ENCODE measurements around the gene TFPI.

The TFPI gene

DNA sequence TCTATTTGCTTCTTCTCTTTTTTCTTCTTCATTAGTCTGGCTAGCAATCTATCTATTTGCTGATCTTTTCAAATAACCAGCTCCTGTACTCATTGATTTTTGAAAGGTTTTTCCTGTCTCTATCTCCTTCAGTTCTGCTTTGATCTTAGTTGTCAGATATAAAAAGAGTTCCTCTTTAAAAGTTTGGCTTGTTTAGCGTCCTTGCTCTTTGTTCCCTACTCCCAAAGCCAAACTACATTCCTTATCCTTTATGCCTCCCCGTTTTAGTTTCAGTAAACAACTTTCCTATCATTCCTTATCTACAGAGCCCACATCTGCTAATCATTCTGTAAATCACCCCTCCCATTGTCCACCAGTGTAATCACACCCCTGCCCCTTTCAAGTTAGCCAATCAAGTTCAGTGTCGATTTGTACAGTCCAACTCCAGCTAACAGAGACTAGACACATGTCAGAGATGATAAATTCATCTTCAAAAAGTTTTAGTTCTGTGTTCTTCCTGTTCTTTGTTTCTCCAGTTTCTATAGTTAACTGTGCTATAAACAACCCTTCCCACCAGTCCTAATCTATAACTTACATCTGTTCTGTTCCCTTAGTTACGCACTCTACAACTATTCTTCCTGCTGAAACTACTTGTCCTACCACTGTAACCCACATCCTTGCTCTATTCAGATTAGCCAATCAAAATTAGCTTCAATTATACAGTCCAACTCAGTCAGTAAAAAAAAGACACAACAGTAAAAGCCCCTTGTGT is 44.4 kb downstream of the TFPI start:
- Histone ChIP-seq H3K9me3 (ENCODE audit: control insufficient read depth, low read length) (no peaks in the 10 kb centered on the region), H3K4me1 (ENCODE audit: control insufficient read depth, insufficient read depth, low read length) (peaks cover 7% of the 10 kb centered on the region), H3K9ac (ENCODE audit: low read length) (no peak overlapping the region), H3K4me3 (ENCODE audit: low read length) (no peak overlapping the region), H3K36me3 (ENCODE audit: control insufficient read depth, insufficient read depth, low read length) (no peaks in the 10 kb centered on the region), H3K27me3 (ENCODE audit: control insufficient read depth, insufficient read depth, low read length) (no peaks in the 10 kb centered on the region)

GRCh38 chr2:187506416-187506815 is 47.8 kb downstream of the TFPI start:
- H3K36me3 ChIP-seq (ENCODE audit: control insufficient read depth, insufficient read depth, low read length): no peaks in the 10 kb centered on the region
- H3K9ac ChIP-seq (ENCODE audit: low read length): no peak overlapping the region
- no peaks in the 10 kb centered on the region for H3K27me3 ChIP-seq (ENCODE audit: control insufficient read depth, insufficient read depth, low read length)
- no peaks in the 10 kb centered on the region for H3K9me3 ChIP-seq (ENCODE audit: control insufficient read depth, low read length)
- no peak overlapping the region for H3K4me3 ChIP-seq (ENCODE audit: low read length)
- peaks cover 7% of the 10 kb centered on the region for H3K4me1 ChIP-seq (ENCODE audit: control insufficient read depth, insufficient read depth, low read length)

GRCh38 chr2:187505065-187505672 is 49.1 kb downstream of the TFPI start:
- Histone ChIP-seq H3K36me3 (ENCODE audit: control insufficient read depth, insufficient read depth, low read length) (no peaks in the 10 kb centered on the region), H3K4me3 (ENCODE audit: low read length) (no peak overlapping the region), H3K27me3 (ENCODE audit: control insufficient read depth, insufficient read depth, low read length) (no peaks in the 10 kb centered on the region), H3K4me1 (ENCODE audit: control insufficient read depth, insufficient read depth, low read length) (peaks cover 10% of the 10 kb centered on the region), H3K9me3 (ENCODE audit: control insufficient read depth, low read length) (no peaks in the 10 kb centered on the region), H3K9ac (ENCODE audit: low read length) (no peak overlapping the region)

- H3K27me3 ChIP-seq (ENCODE audit: control insufficient read depth, insufficient read depth, low read length): no peaks in the 10 kb centered on the region
- H3K4me1 ChIP-seq (ENCODE audit: control insufficient read depth, insufficient read depth, low read length): peaks cover 4% of the 10 kb centered on the region
- no peak overlapping the region for H3K4me3 ChIP-seq (ENCODE audit: low read length)
- no peaks in the 10 kb centered on the region for H3K9me3 ChIP-seq (ENCODE audit: control insufficient read depth, low read length)
- H3K36me3 ChIP-seq (ENCODE audit: control insufficient read depth, insufficient read depth, low read length): no peaks in the 10 kb centered on the region
- H3K9ac ChIP-seq (ENCODE audit: low read length): no peak overlapping the region
Measured at GRCh38 chr2:187504312-187504921, 49.8 kb downstream of the TFPI start.

DNA sequence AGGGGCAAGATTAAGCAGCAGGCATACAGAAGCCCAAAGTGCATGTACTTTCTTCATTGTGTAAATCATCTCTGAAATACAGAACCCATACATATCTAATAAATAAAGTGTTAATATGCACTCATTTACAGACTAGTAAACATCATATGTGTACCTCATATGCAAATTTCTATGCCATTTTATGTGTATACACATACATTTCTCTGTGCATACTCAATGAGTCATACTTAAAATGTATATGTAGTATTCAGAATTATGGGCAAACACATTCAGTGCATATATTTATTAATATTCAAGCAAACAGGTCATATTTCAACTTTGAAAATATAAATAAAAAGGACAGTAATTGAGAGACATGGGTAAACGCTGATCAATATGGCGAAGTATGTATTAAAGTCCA is 50.5 kb downstream of the TFPI start:
- H3K9ac ChIP-seq (ENCODE audit: low read length): no peak overlapping the region

GRCh38 chr2:187502467-187502866 is 51.8 kb downstream of the TFPI start:
- H3K9me3 ChIP-seq (ENCODE audit: control insufficient read depth, low read length): no peaks in the 10 kb centered on the region
- H3K4me3 ChIP-seq (ENCODE audit: low read length): no peak overlapping the region
- H3K27me3 ChIP-seq (ENCODE audit: control insufficient read depth, insufficient read depth, low read length): no peaks in the 10 kb centered on the region
- peaks cover 4% of the 10 kb centered on the region for H3K4me1 ChIP-seq (ENCODE audit: control insufficient read depth, insufficient read depth, low read length)
- no peak overlapping the region for H3K9ac ChIP-seq (ENCODE audit: low read length)
- no peaks in the 10 kb centered on the region for H3K36me3 ChIP-seq (ENCODE audit: control insufficient read depth, insufficient read depth, low read length)

More for the DNA sequence above, 50.5 kb downstream of the TFPI start:
- no peak overlapping the region for H3K4me3 ChIP-seq (ENCODE audit: low read length)
- H3K9me3 ChIP-seq (ENCODE audit: control insufficient read depth, low read length): no peaks in the 10 kb centered on the region
- no peaks in the 10 kb centered on the region for H3K36me3 ChIP-seq (ENCODE audit: control insufficient read depth, insufficient read depth, low read length)
- no peaks in the 10 kb centered on the region for H3K27me3 ChIP-seq (ENCODE audit: control insufficient read depth, insufficient read depth, low read length)
- peaks cover 4% of the 10 kb centered on the region for H3K4me1 ChIP-seq (ENCODE audit: control insufficient read depth, insufficient read depth, low read length)

- peaks cover 4% of the 10 kb centered on the region for H3K4me1 ChIP-seq (ENCODE audit: control insufficient read depth, insufficient read depth, low read length)
- H3K9ac ChIP-seq (ENCODE audit: low read length): no peak overlapping the region
- no peaks in the 10 kb centered on the region for H3K27me3 ChIP-seq (ENCODE audit: control insufficient read depth, insufficient read depth, low read length)
- no peak overlapping the region for H3K4me3 ChIP-seq (ENCODE audit: low read length)
- H3K36me3 ChIP-seq (ENCODE audit: control insufficient read depth, insufficient read depth, low read length): no peaks in the 10 kb centered on the region
- H3K9me3 ChIP-seq (ENCODE audit: control insufficient read depth, low read length): no peaks in the 10 kb centered on the region
Measured at GRCh38 chr2:187500585-187501359, 53.5 kb downstream of the TFPI start.

DNA sequence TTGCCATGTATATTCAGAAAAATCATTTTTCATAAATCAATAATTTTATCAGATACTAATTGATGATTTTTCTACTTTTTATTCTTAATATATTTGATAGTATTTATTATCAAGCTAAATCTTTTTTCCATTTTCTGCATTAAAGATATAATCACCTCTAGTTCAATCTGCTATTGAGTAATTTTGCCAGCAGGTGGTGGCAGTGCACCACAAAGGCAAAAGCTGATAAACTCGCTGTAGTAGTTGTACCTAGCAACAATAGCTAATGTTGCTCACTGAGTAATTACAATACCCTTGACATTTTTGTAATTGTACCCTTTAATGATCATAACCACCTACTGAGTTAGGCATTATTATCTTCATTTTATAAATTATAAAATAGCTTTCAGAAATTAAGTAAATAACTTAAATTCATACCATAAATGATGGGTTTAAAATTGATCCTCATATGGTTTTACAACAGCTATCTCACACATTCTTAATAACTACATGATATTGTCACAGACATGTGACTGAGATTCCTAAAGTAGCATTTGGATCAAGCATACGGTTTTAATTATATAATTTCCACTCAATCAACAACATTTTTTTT is 54.2 kb downstream of the TFPI start:
- Histone ChIP-seq H3K36me3 (ENCODE audit: control insufficient read depth, insufficient read depth, low read length) (no peaks in the 10 kb centered on the region), H3K9me3 (ENCODE audit: control insufficient read depth, low read length) (no peaks in the 10 kb centered on the region), H3K9ac (ENCODE audit: low read length) (no peak overlapping the region), H3K4me3 (ENCODE audit: low read length) (no peak overlapping the region), H3K27me3 (ENCODE audit: control insufficient read depth, insufficient read depth, low read length) (no peaks in the 10 kb centered on the region), H3K4me1 (ENCODE audit: control insufficient read depth, insufficient read depth, low read length) (peaks cover 4% of the 10 kb centered on the region)

DNA sequence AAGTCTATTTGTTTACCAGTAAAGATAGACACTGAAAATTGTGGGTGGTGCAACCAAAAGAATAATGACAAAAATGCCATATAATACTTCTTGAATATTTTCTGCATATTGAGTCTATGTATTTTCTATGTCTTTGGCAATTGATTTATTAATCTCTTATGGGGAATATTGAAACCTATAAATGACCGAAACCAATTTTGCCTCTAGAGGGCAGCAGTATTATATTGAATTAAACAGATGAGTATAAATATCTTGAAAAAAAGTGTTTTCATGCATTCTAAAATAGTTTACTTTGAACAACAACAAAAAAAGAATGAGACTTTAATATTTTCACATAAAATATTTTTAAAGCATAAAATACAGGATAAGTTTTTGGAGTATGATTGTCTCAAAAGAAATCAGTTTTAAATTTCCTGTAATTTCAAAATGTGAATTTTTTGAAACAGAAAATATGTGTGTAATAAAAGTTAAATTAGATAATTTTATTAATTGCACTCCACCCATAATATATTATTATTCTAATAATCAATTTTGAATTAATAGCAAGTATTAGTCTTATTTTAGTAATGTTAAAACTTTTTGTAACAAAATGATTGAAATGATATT is 56.3 kb downstream of the TFPI start:
- Histone ChIP-seq H3K36me3 (ENCODE audit: control insufficient read depth, insufficient read depth, low read length) (no peaks in the 10 kb centered on the region), H3K27me3 (ENCODE audit: control insufficient read depth, insufficient read depth, low read length) (no peaks in the 10 kb centered on the region), H3K9me3 (ENCODE audit: control insufficient read depth, low read length) (no peaks in the 10 kb centered on the region), H3K4me3 (ENCODE audit: low read length) (no peak overlapping the region), H3K9ac (ENCODE audit: low read length) (no peak overlapping the region), H3K4me1 (ENCODE audit: control insufficient read depth, insufficient read depth, low read length) (peaks cover 4% of the 10 kb centered on the region)

GRCh38 chr2:187497140-187497539 is 57.1 kb downstream of the TFPI start:
- no peak overlapping the region for H3K4me3 ChIP-seq (ENCODE audit: low read length)
- no peak overlapping the region for H3K9ac ChIP-seq (ENCODE audit: low read length)
- no peaks in the 10 kb centered on the region for H3K9me3 ChIP-seq (ENCODE audit: control insufficient read depth, low read length)
- no peaks in the 10 kb centered on the region for H3K27me3 ChIP-seq (ENCODE audit: control insufficient read depth, insufficient read depth, low read length)
- no peaks in the 10 kb centered on the region for H3K36me3 ChIP-seq (ENCODE audit: control insufficient read depth, insufficient read depth, low read length)
- H3K4me1 ChIP-seq (ENCODE audit: control insufficient read depth, insufficient read depth, low read length): peaks cover 4% of the 10 kb centered on the region

DNA sequence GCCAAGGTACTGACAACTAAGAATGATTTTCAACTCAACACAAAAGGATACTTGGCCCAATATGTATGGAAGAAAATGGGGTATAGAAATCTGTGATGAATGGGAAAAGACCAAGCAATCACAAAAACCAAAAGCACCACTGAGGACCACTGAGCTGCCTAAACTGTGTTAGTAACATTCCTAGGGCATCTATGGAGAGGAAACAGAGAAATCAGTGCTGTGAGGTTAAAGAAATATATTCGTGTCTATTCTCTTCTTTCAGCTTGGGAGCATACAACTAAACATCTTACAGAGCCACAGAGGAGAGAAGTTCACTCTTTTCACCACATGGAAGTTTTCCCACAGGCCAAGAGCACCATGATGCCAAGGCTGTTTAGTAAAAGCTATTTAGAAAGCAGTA is 58.9 kb downstream of the TFPI start:
- H3K9ac ChIP-seq (ENCODE audit: low read length): no peak overlapping the region
- no peaks in the 10 kb centered on the region for H3K36me3 ChIP-seq (ENCODE audit: control insufficient read depth, insufficient read depth, low read length)
- no peaks in the 10 kb centered on the region for H3K9me3 ChIP-seq (ENCODE audit: control insufficient read depth, low read length)
- H3K4me3 ChIP-seq (ENCODE audit: low read length): no peak overlapping the region
- H3K4me1 ChIP-seq (ENCODE audit: control insufficient read depth, insufficient read depth, low read length): no peaks in the 10 kb centered on the region
- H3K27me3 ChIP-seq (ENCODE audit: control insufficient read depth, insufficient read depth, low read length): no peaks in the 10 kb centered on the region
